GM21390 (cell line): ENCODE results near the gene RANBP1.
"Not testable (repeated sequence)": the region's sequence is repeated elsewhere in the genome, so short reads cannot be mapped to it uniquely, and the experiment has no call there.

Source experiments
- ATAC-seq: cut with Tn5 transposase; IDR thresholded peaks from one replicate; pipeline ENCODE4 v1.9.1; 2021; ENCODE audit not compliant: unreplicated experiment

RANBP1 gene

GRCh38 chr22:20149257-20150250, 33.6 kb downstream of the RANBP1 start:
- ATAC-seq, result no peak

GRCh38 chr22:20150381-20151275, 34.7 kb downstream of the RANBP1 start, which contains the start of gene CCDC188:
CCDC188 (minus strand) TSS chr22:20151055; CDS start chr22:20150986, 69 bp downstream.
- ATAC-seq, result no peak

- no peak for ATAC-seq
These were observed 35.3 kb downstream of the RANBP1 start for GRCh38 chr22:20151276-20151588.

GRCh38 chr22:20152464-20152890, 36.6 kb downstream of the RANBP1 start:
- ATAC-seq, result no peak

GRCh38 chr22:20153945-20154344, 38.0 kb downstream of the RANBP1 start:
- no peak for ATAC-seq

GRCh38 chr22:20154602-20155187, 38.8 kb downstream of the RANBP1 start:
- no peak for ATAC-seq

- ATAC-seq, result no peak
These were observed 39.6 kb downstream of the RANBP1 start for GRCh38 chr22:20155330-20156041.

- no peak for ATAC-seq
These were observed 40.1 kb downstream of the RANBP1 start for GRCh38 chr22:20156042-20156389.

GRCh38 chr22:20156611-20157429, 40.9 kb downstream of the RANBP1 start:
- no peak for ATAC-seq

- no peak for ATAC-seq
These were observed 41.7 kb downstream of the RANBP1 start for GRCh38 chr22:20157430-20158183.

GRCh38 chr22:20158391-20159036, 42.6 kb downstream of the RANBP1 start:
- no peak for ATAC-seq

- ATAC-seq, result no peak
These were observed 43.2 kb downstream of the RANBP1 start for GRCh38 chr22:20159076-20159475.

GRCh38 chr22:20159531-20159930, 43.6 kb downstream of the RANBP1 start:
- not testable (repeated sequence) for ATAC-seq

GRCh38 chr22:20160041-20160440, 44.1 kb downstream of the RANBP1 start:
- ATAC-seq, result no peak

- no peak for ATAC-seq
These were observed 49.0 kb downstream of the RANBP1 start for GRCh38 chr22:20164863-20165262.

- no peak for ATAC-seq
These were observed 49.5 kb downstream of the RANBP1 start for GRCh38 chr22:20165421-20165820.

GRCh38 chr22:20165913-20166312, 50.0 kb downstream of the RANBP1 start:
- no peak for ATAC-seq

GRCh38 chr22:20166703-20167102, 50.8 kb downstream of the RANBP1 start:
- ATAC-seq, result no peak
